Adrenal gland (tissue), 12 donors: ENCODE results near the gene ACTA2. TPM values are rescaled to one million over a fixed set of nuclear protein-coding genes. Genes with fewer than 3 reads are reported as not detected.

ENCODE experiments used
- DNase-seq, 7 donors: peaks; one replicate each; pipeline ENCODE4 v3.0.0-alpha.2; 2019 to 2020
- H3K27ac ChIP-seq, 5 donors: fragments of 200-600 bp; sonication (generic) in 4 of 5; 1 replicate in 3 of 5; 2 replicates in 2 of 5; pipeline versions ENCODE4 v1.5.1 to v1.8.0; 2016 to 2020; ENCODE audit warnings: mild to moderate bottlenecking in 1 of 5
- H3K27me3 ChIP-seq: fragments of 200-600 bp; 2 replicates; pipeline ENCODE4 v1.8.0; 2021
- H3K36me3 ChIP-seq, 2 donors: fragments of 200-600 bp; replicated peaks in 1 of 2; 1 replicate in 1 of 2; 2 replicates in 1 of 2; pipeline versions ENCODE4 v1.5.1 to v1.8.0; 2018 to 2022
- H3K4me1 ChIP-seq, 2 donors: fragments of 200-600 bp; replicated peaks in 1 of 2; 1 replicate in 1 of 2; 2 replicates in 1 of 2; pipeline versions ENCODE4 v1.5.1 to v1.8.0; 2018 to 2021
- H3K4me3 ChIP-seq, 4 donors: fragments of 200-600 bp; sonication (generic) in 3 of 4; one replicate each; pipeline ENCODE4 v1.5.1; 2016 to 2018
- H3K9me3 ChIP-seq, 3 donors: fragments of 200-600 bp; sonication (generic) in 1 of 3; replicated peaks in 1 of 3; 1 replicate in 2 of 3; 2 replicates in 1 of 3; pipeline versions ENCODE4 v1.5.1 to v1.8.0; 2016 to 2021
- POLR2A ChIP-seq, 2 donors: fragments of 450-650 bp; IDR thresholded peaks; one replicate each; pipeline ENCODE4 v1.6.1; 2017; ENCODE audit warnings: antibody characterized with exemption in 2 of 2, mild to moderate bottlenecking in 2 of 2, moderate library complexity in 1 of 2
- WGBS, 4 donors: extraction: QIAGEN DNeasy Blood & Tissue Kit in 2 of 4; methylation state at CpG; one replicate each; pipeline versions ENCODE4 v1.1.5 to v1.1.7; 2013 to 2017; 5-methylcytosine and 5-hydroxymethylcytosine counted together
- intact Hi-C, 2 donors: fragments of 100-400 bp; cut with DNase I; formaldehyde crosslinking; loops; one replicate each; pipeline versions ENCODE4 v1.14.1 to v1.15.0; 2022 to 2023
- polyA plus RNA-seq, 3 donors: library from polyadenylated mRNA; stranded (reverse); fragments of 200-250 nt in 2 of 3; fragments of 350-450 nt in 1 of 3; fragmentation: Illumina TruSeq in 1 of 3; extraction: RNeasy Lipid Tissue Mini Kit (QIAGEN cat#74804) in 1 of 3; gene quantifications; one replicate each; pipeline ENCODE4 v1.2.3, GENCODE V29; 2013 to 2014
- total RNA-seq, 9 donors: library from RNA; depleted of rRNA in 4 of 9; stranded (reverse); fragments of >200 nt in 4 of 9; fragments of 120-200 nt in 1 of 9; fragmentation: NEBNext Ultra II Directional in 1 of 9; extraction: Animal tissue kit (Norgen Biotek cat#: 25700) in 1 of 9; gene quantifications; one replicate each; pipeline versions ENCODE4 v1.1.0 to v1.2.4, GENCODE V29; 2013 to 2023
- TF ChIP-seq, protein P1 (sequence below), 6 experiments: fragments of 450-650 bp in 4 of 6; fragments of 200-600 bp in 2 of 6; sonication (generic) in 1 of 6; IDR thresholded peaks; 1 replicate in 5 of 6; 2 replicates in 1 of 6; pipeline versions ENCODE4 v1.5.1 to v1.8.0; 2016 to 2021; ENCODE audit warnings: antibody characterized with exemption in 6 of 6, mild to moderate bottlenecking in 2 of 6, moderate library complexity in 1 of 6
- donor health status: healthy with polysubstance abuse.
- donor health status: Bipolar disorder and iron deficiency.
- donor health status: DM: yes; HTN: yes; CAD: no.
- donor health status: DM: no; HTN: no; CAD: no.
- donor health status: DM: no; HTN: no; CAD: no.
- donor health status: DM: yes; HTN: yes; CAD: no.

ACTA2 gene
- total and polyA plus RNA-seq, 12 donors, result 48.5 to 529 (median 320) TPM

DNA sequence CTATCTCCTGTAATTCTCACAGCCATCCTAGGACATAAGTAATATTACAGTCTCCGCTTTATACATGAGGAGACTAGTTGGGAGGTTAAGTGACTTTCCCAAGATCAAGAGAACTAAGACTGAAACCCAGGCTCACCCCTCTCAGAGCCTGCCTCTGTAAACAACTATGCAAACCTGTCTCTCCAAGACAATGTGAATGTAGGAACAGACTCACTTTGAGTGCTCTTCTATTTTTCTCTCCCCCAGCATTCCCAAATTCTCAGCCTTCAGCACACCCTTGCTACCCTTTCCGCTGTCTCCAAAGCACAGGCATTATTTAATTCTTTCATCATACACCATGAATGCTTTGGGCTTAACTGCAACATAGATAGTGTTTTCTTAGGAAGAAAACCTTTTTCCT lies 13.6 kb downstream of the ACTA2 start:
- intact Hi-C loops, result loop anchor here (5.0 to 10.0 kb wide), 2 partner anchors 276 to 278 kb away; no protein-coding TSS in a partner anchor
- H3K36me3 ChIP-seq, result peaks cover 0 to 51% of the 10 kb centered on the region in 2 donors
- H3K4me3 ChIP-seq, result no peak overlapping the region
- H3K4me1 ChIP-seq, result peaks cover 0 to 20% of the 10 kb centered on the region in 2 donors
- no peak overlapping the region for H3K27ac ChIP-seq
- no peaks in the 10 kb centered on the region for H3K9me3 ChIP-seq
- WGBS, 4 donors, result 94 to 100% (median 97%) methylated on average over 2 of the region's 2 CpGs
- DNase-seq, result no peak
- no peaks in the 10 kb centered on the region for H3K27me3 ChIP-seq
- TF ChIP-seq, protein P1, sequence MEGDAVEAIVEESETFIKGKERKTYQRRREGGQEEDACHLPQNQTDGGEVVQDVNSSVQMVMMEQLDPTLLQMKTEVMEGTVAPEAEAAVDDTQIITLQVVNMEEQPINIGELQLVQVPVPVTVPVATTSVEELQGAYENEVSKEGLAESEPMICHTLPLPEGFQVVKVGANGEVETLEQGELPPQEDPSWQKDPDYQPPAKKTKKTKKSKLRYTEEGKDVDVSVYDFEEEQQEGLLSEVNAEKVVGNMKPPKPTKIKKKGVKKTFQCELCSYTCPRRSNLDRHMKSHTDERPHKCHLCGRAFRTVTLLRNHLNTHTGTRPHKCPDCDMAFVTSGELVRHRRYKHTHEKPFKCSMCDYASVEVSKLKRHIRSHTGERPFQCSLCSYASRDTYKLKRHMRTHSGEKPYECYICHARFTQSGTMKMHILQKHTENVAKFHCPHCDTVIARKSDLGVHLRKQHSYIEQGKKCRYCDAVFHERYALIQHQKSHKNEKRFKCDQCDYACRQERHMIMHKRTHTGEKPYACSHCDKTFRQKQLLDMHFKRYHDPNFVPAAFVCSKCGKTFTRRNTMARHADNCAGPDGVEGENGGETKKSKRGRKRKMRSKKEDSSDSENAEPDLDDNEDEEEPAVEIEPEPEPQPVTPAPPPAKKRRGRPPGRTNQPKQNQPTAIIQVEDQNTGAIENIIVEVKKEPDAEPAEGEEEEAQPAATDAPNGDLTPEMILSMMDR (IDR thresholded peaks at IDR 0.05), result no peak
- no peak for TF ChIP-seq POLR2A (IDR thresholded peaks at IDR 0.05)

- 79 to 95% (median 87%) methylated on average over 3 of the region's 3 CpGs for WGBS, 4 donors
- intact Hi-C loops, result loop anchor here (5.0 to 10.0 kb wide), 2 partner anchors 277 to 279 kb away; no protein-coding TSS in a partner anchor
- no peak for DNase-seq
- TF ChIP-seq, protein P1 (IDR thresholded peaks at IDR 0.05), result no peak
- TF ChIP-seq POLR2A (IDR thresholded peaks at IDR 0.05), result no peak
- Histone ChIP-seq H3K4me3 (no peak overlapping the region), H3K27ac (no peak overlapping the region), H3K27me3 (no peaks in the 10 kb centered on the region), H3K36me3 (peaks cover 0 to 43% of the 10 kb centered on the region in 2 donors), H3K9me3 (no peaks in the 10 kb centered on the region), H3K4me1 (peaks cover 0 to 21% of the 10 kb centered on the region in 2 donors)
These were observed 14.5 kb downstream of the ACTA2 start for GRCh38 chr10:88938039-88938438.

GRCh38 chr10:88936656-88937055 lies 15.9 kb downstream of the ACTA2 start:
- no peaks in the 10 kb centered on the region for H3K9me3 ChIP-seq
- peaks cover 0 to 21% of the 10 kb centered on the region in 2 donors for H3K4me1 ChIP-seq
- H3K27ac ChIP-seq, result peak overlapping the region in 1 of 5 donors; percentile 69
- 87 to 92% (median 89%) methylated on average over 3 of the region's 3 CpGs for WGBS, 4 donors
- no peak overlapping the region for H3K4me3 ChIP-seq
- H3K36me3 ChIP-seq, result peaks cover 0 to 42% of the 10 kb centered on the region in 2 donors
- TF ChIP-seq, protein P1 (IDR thresholded peaks at IDR 0.05), result no peak
- TF ChIP-seq POLR2A (IDR thresholded peaks at IDR 0.05), result no peak
- DNase-seq, result no peak
- H3K27me3 ChIP-seq, result no peaks in the 10 kb centered on the region
- intact Hi-C loops, result loop anchor here (5.0 to 10.0 kb wide), 2 partner anchors 278 to 281 kb away; no protein-coding TSS in a partner anchor

- intact Hi-C loops, result loop anchor here (5.0 to 10.0 kb wide), 3 partner anchors 98 to 282 kb away; no protein-coding TSS in a partner anchor
- Histone ChIP-seq H3K36me3 (peaks cover 0 to 33% of the 10 kb centered on the region in 2 donors), H3K27me3 (no peaks in the 10 kb centered on the region), H3K27ac (peak overlapping the region in 4 of 5 donors; percentile 53 to 69 (median 57)), H3K4me3 (no peak overlapping the region), H3K4me1 (peaks cover 0 to 21% of the 10 kb centered on the region in 2 donors), H3K9me3 (no peaks in the 10 kb centered on the region)
- WGBS, 4 donors, result 30 to 37% (median 33%) methylated on average over 16 to 17 of the region's 17 CpGs
- TF ChIP-seq, protein P1 (IDR thresholded peaks at IDR 0.05), result peak; percentile 68 to 85 (median 80)
- no peak for TF ChIP-seq POLR2A (IDR thresholded peaks at IDR 0.05)
- peak; percentile 71 to 96 (median 85) for DNase-seq
These were observed 17.5 kb downstream of the ACTA2 start for GRCh38 chr10:88934900-88935672.
